Measurements from ENCODE around the gene TMEM144. TPM values are rescaled to one million over a fixed set of nuclear protein-coding genes. Genes with fewer than 3 reads are reported as not detected.

TMEM144 gene
- total RNA-seq, 1 experiment from 2014 or later, result 3.4 TPM

GRCh38 chr4:158291334-158292055 is 81.2 kb downstream of the TMEM144 start:
- Histone ChIP-seq H3K56ac (ENCODE audit: insufficient read length, low read depth, low read length) (no peak overlapping the region), H2BK12ac (ENCODE audit: insufficient read length, low read depth, low read length) (no peak overlapping the region), H2BK20ac (ENCODE audit: low read depth, low read length, poor library complexity, severe bottlenecking) (no peak overlapping the region), H3K18ac (ENCODE audit: insufficient read length, low read depth, low read length) (no peak overlapping the region), H2AFZ (ENCODE audit: low read length) (no peak overlapping the region), H3K4ac (ENCODE audit: low read depth, low read length) (no peak overlapping the region), H3K23ac (ENCODE audit: insufficient read length, low read depth, low read length) (no peak overlapping the region), H3K27ac (ENCODE audit: insufficient read length, low read depth, low read length) (no peak overlapping the region), H3K79me1 (ENCODE audit: insufficient read depth, low read depth, low read length, poor library complexity, severe bottlenecking) (no peaks in the 10 kb centered on the region), H3K4me2 (ENCODE audit: insufficient read depth, insufficient read length, low read length) (no peak overlapping the region), H2AK5ac (ENCODE audit: insufficient read length, low read length) (no peak overlapping the region), H2BK5ac (ENCODE audit: insufficient read length, low read length) (no peak overlapping the region), H4K91ac (ENCODE audit: insufficient read length, low read depth, low read length) (no peak overlapping the region), H2BK120ac (ENCODE audit: low read depth, low read length, poor library complexity, severe bottlenecking) (no peak overlapping the region), H3K4me1 (ENCODE audit: insufficient read depth, low read length) (no peaks in the 10 kb centered on the region), H4K8ac (replicated peaks; ENCODE audit: insufficient read length, low read depth, low read length) (no peak overlapping the region), H2BK15ac (ENCODE audit: low read depth, low read length) (no peak overlapping the region), H3K9ac (ENCODE audit: extremely low read depth, insufficient read length, low read length) (no peak overlapping the region), H3K27me3 (ENCODE audit: insufficient read depth, low read length) (no peaks in the 10 kb centered on the region), H3K14ac (ENCODE audit: insufficient read depth, low read length) (no peak overlapping the region), H3K9me3 (ENCODE audit: control insufficient read depth, low read depth, low read length) (no peaks in the 10 kb centered on the region), H4K20me1 (ENCODE audit: control insufficient read depth, insufficient read depth, insufficient read length) (no peaks in the 10 kb centered on the region), H3T11ph (ENCODE audit: low read length) (no peak overlapping the region), H3K79me2 (ENCODE audit: insufficient read depth, low read length) (no peaks in the 10 kb centered on the region), H3K23me2 (ENCODE audit: insufficient read length, low read depth, low read length, poor library complexity, severe bottlenecking) (no peaks in the 10 kb centered on the region), H4K5ac (ENCODE audit: insufficient read length, low read depth, low read length) (no peak overlapping the region)
- WGBS (ENCODE audit: extremely low coverage, insufficient read length, low lambda C conversion rate), result no CpG with 5 or more reads among the region's 11 CpGs
- no peak for DNase-seq
- Mint-ChIP-seq H3K36me3 (ENCODE audit: insufficient read depth in 1 of 3, low read depth in 3 of 3) (peaks cover 12 to 24% (median 17%) of the 10 kb centered on the region in 3 experiments), H3K4me3 (no peak overlapping the region), H3K27me3 (ENCODE audit: low read depth) (no peaks in the 10 kb centered on the region; the same call in 1 of the 2 replicates), H3K27ac (no peak overlapping the region), H3K4me1 (peaks cover 5 to 6% of the 10 kb centered on the region in 2 experiments), H3K9me3 (peaks cover 19 to 38% of the 10 kb centered on the region in 2 experiments)
- no peak for TF ChIP-seq CTCF (conservative IDR thresholded peaks at IDR 0.05)

All from H9 (cell line).